HUDEP-2 (cell line): ENCODE measurements around the gene FER1L5.

Source experiments
- DNase-seq, 76 experiments: peaks; one replicate each; lab custom pipeline; 2025; ENCODE audit not compliant: unreplicated experiment in 76 of 76; lab: John Stamatoyannopoulos, UW

Gene FER1L5

GRCh38 chr2:96669539-96670215, 27.1 kb downstream of the FER1L5 start:
- no peak for DNase-seq

GRCh38 chr2:96679848-96680247, 37.3 kb downstream of the FER1L5 start:
- no peak for DNase-seq

- no peak for DNase-seq
Measured at GRCh38 chr2:96680561-96681141, 38.1 kb downstream of the FER1L5 start.

GRCh38 chr2:96681540-96681939, 39.0 kb downstream of the FER1L5 start:
- DNase-seq: no peak

- DNase-seq: no peak
Measured at GRCh38 chr2:96683307-96683706, 40.7 kb downstream of the FER1L5 start.

- DNase-seq: no peak
Measured at GRCh38 chr2:96683972-96684820, 41.6 kb downstream of the FER1L5 start.

- no peak for DNase-seq
Measured at GRCh38 chr2:96684883-96685576, 42.5 kb downstream of the FER1L5 start.

GRCh38 chr2:96685577-96686459, 43.3 kb downstream of the FER1L5 start:
- DNase-seq: no peak

GRCh38 chr2:96687266-96687665, 44.7 kb downstream of the FER1L5 start:
- DNase-seq: no peak

- DNase-seq: no peak
Measured at GRCh38 chr2:96687711-96688640, 45.4 kb downstream of the FER1L5 start.

GRCh38 chr2:96688649-96689430, 46.3 kb downstream of the FER1L5 start:
- DNase-seq: no peak

GRCh38 chr2:96689431-96689991, 46.9 kb downstream of the FER1L5 start:
- no peak for DNase-seq

- DNase-seq: no peak
Measured at GRCh38 chr2:96690306-96691021, 47.9 kb downstream of the FER1L5 start.

GRCh38 chr2:96691022-96691612, 48.6 kb downstream of the FER1L5 start:
- no peak for DNase-seq

GRCh38 chr2:96692094-96692971, 49.8 kb downstream of the FER1L5 start:
- peak in 4 of 76 experiments; percentile 6 to 18 (median 10) for DNase-seq
